SH-SY5Y (cell line): Measurements from ENCODE around the gene UBE2F.

Experiments used
- GATA2 ChIP-seq: IDR thresholded peaks from 2 replicates; pipeline ENCODE4 v1.6.1; 2011; ENCODE audit warnings: mild to moderate bottlenecking, low read depth, low read length
- GATA3 ChIP-seq: IDR thresholded peaks from 2 replicates; pipeline ENCODE4 v1.6.1; 2011; ENCODE audit warnings: low read depth, mild to moderate bottlenecking, low read length, moderate library complexity

GRCh38 chr2:238064376-238064775, 97.6 kb downstream of the UBE2F start:
- TF ChIP-seq GATA2 (no peak), GATA3 (no peak)
